NB4 (cell line): Measurements from ENCODE around the gene FCER2.

ENCODE experiments used
- CTCF ChIP-seq: IDR thresholded peaks from one replicate; pipeline ENCODE4 v1.5.1; 2012; ENCODE audit warnings: low read depth, low read length
- MAX ChIP-seq: IDR thresholded peaks from 2 replicates; pipeline ENCODE4 v1.6.1; 2011; ENCODE audit warnings: low read depth, low read length
- MYC ChIP-seq: IDR thresholded peaks from 2 replicates; pipeline ENCODE4 v1.6.1; 2011; ENCODE audit warnings: low read depth, low read length
- POLR2A ChIP-seq: IDR thresholded peaks from 2 replicates; pipeline ENCODE4 v1.6.1; 2011; ENCODE audit warnings: mild to moderate bottlenecking; ENCODE audit not compliant: insufficient read length; ENCODE audit errors: extremely low read depth

- TF ChIP-seq MAX (no peak), CTCF (no peak), POLR2A (no peak), MYC (no peak)
Observed at GRCh38 chr19:7739801-7740681, 38.1 kb upstream of the FCER2 start.
